ENCODE results near the gene ZNF629.

DNA sequence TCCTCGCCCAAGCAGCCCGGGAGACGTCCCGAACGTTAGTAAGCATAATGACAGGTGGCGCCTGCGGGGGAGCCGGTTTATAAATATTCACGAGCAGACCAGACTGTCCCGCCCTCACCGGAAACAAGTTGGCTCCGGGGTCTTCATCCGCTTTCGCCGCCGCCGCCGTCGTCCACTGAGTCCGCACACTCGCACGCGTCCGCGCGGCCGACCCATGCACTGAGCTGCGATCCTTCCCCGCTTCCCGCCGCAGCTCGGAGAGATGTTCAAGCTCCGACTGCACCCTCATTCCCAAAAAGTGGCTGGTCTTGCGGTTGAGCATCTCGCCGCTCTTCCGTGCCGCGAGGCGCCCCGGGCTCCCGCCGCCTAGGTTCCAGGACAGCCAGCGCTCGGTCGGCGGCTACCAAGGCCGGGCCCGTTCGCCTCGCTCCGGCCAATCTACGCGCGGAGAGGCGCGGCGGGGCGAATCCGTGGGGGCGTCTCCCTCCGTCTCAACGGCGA lies 25.5 kb downstream of the ZNF629 start:
- TF ChIP-seq CTCF (IDR thresholded peaks at IDR 0.05) (no peak), NPAS2 (CRISPR knock-in tag; IDR thresholded peaks at IDR 0.05; ENCODE audit: borderline replicate concordance) (no peak), FOSL2 (IDR thresholded peaks at IDR 0.05) (no peak), FOSL2 (CRISPR knock-in tag; IDR thresholded peaks at IDR 0.05) (no peak), CEBPB (IDR thresholded peaks at IDR 0.05) (no peak), RNF2 (IDR thresholded peaks at IDR 0.05; ENCODE audit: borderline replicate concordance, low read depth) (no peak), EP300 (IDR thresholded peaks at IDR 0.05) (no peak), HOXA7 (CRISPR knock-in tag; IDR thresholded peaks at IDR 0.05) (no peak), MAX (IDR thresholded peaks at IDR 0.05) (no peak; the same call in 1 of the 2 replicates), ZSCAN20 (CRISPR knock-in tag; IDR thresholded peaks at IDR 0.05) (no peak), POLR2A (IDR thresholded peaks at IDR 0.05; ENCODE audit: low read length) (no peak)
